ENCODE data around the gene GNB4. TPM values are rescaled to one million over a fixed set of nuclear protein-coding genes. Genes with fewer than 3 reads are reported as not detected.

Gene GNB4
- total and polyA plus RNA-seq, 2 experiments from 2014 or later, result 9.0 to 26.0 TPM

GRCh38 chr3:179402963-179403362 is 48.3 kb downstream of the GNB4 start:
- Histone ChIP-seq H3K36me3 (replicated peaks; ENCODE audit: insufficient read depth, low read depth) (no peaks in the 10 kb centered on the region), H3K4me2 (no peak overlapping the region), H3K9me3 (ENCODE audit: low read depth) (no peaks in the 10 kb centered on the region), H4K20me1 (ENCODE audit: insufficient read depth, poor library complexity, severe bottlenecking) (no peaks in the 10 kb centered on the region), H2AFZ (no peak overlapping the region), H3K27ac (no peak overlapping the region), H3K4me1 (ENCODE audit: insufficient read depth) (no peaks in the 10 kb centered on the region), H3K9me2 (replicated peaks; ENCODE audit: insufficient read depth) (no peaks in the 10 kb centered on the region), H3K27me3 (no peaks in the 10 kb centered on the region), H3K79me2 (no peaks in the 10 kb centered on the region), H3K4me3 (no peak overlapping the region)
- 88% methylated on average over 5 of the region's 5 CpGs for WGBS (ENCODE audit: low lambda C conversion rate, missing lambda C conversion rate)
- TF ChIP-seq EZH2phosphoT487 (IDR thresholded peaks at IDR 0.05; ENCODE audit: low read depth, severe bottlenecking, unreplicated experiment), result no peak
- TF ChIP-seq, protein P1, sequence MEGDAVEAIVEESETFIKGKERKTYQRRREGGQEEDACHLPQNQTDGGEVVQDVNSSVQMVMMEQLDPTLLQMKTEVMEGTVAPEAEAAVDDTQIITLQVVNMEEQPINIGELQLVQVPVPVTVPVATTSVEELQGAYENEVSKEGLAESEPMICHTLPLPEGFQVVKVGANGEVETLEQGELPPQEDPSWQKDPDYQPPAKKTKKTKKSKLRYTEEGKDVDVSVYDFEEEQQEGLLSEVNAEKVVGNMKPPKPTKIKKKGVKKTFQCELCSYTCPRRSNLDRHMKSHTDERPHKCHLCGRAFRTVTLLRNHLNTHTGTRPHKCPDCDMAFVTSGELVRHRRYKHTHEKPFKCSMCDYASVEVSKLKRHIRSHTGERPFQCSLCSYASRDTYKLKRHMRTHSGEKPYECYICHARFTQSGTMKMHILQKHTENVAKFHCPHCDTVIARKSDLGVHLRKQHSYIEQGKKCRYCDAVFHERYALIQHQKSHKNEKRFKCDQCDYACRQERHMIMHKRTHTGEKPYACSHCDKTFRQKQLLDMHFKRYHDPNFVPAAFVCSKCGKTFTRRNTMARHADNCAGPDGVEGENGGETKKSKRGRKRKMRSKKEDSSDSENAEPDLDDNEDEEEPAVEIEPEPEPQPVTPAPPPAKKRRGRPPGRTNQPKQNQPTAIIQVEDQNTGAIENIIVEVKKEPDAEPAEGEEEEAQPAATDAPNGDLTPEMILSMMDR (IDR thresholded peaks at IDR 0.05; ENCODE audit: poor library complexity), result no peak
- no peak for TF ChIP-seq EZH2 (IDR thresholded peaks at IDR 0.05; ENCODE audit: borderline replicate concordance)
- no peak for DNase-seq (ENCODE audit: low spot score)

DNA sequence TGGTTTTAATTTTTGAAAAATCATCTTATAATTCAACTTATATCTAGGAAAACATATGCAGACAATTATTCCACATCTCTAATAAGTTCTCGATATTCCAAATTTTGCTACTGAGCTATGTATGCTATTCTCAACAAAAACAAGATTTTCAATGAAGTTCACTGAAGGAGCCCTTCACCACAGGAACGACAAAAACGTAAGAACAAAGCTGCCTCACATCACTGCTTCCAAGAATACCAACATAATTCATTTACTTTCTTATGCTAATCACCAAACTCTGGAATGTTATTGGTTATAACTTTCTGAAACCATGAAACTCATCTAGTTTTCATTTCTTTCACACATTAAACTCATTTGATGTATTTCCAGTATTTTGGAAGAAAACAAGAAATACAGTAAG is 49.7 kb downstream of the GNB4 start:
- TF ChIP-seq EZH2phosphoT487 (IDR thresholded peaks at IDR 0.05; ENCODE audit: low read depth, severe bottlenecking, unreplicated experiment), result no peak
- TF ChIP-seq, protein P1 (IDR thresholded peaks at IDR 0.05; ENCODE audit: poor library complexity), result no peak
- TF ChIP-seq EZH2 (IDR thresholded peaks at IDR 0.05; ENCODE audit: borderline replicate concordance), result no peak
- WGBS (ENCODE audit: low lambda C conversion rate, missing lambda C conversion rate), result 96% methylated on average over 3 of the region's 3 CpGs
- no peaks in the 10 kb centered on the region for H3K36me3 ChIP-seq (replicated peaks; ENCODE audit: insufficient read depth, low read depth)

DNA sequence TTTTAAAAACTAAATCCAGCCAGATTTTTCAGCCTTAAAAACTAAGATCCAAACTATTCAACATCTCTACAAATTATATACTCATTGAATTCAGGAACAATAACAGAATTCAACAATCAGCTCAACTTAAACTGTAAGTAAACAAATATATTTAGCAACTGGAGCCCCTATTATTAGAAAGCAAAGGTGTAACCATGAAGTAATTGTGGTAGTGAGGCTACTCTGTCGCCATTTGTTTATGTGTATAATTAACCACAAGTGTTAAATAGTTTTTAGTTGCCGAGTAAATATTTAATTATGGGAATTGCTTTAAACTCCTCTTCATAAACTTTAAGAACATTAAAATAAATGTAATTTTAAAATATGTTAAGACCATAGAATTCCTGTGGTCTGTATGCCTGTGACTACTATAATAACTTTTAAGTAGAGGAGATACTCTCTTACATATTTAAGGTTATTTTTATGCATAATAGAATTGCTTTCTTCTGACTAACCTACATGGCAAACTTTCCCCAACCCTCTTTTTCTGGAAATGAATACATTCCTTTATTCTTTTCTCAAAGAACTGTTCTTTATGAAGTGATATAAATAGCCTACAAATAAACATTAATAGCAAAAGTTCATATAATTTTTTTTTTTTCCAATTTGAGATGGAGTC is 52.6 kb downstream of the GNB4 start:
- Histone ChIP-seq H3K4me3 (no peak overlapping the region), H3K79me2 (no peaks in the 10 kb centered on the region), H3K4me2 (no peak overlapping the region), H4K20me1 (ENCODE audit: insufficient read depth, poor library complexity, severe bottlenecking) (no peaks in the 10 kb centered on the region), H3K27ac (no peak overlapping the region), H2AFZ (no peak overlapping the region), H3K9me2 (replicated peaks; ENCODE audit: insufficient read depth) (no peaks in the 10 kb centered on the region), H3K36me3 (replicated peaks; ENCODE audit: insufficient read depth, low read depth) (no peaks in the 10 kb centered on the region), H3K4me1 (ENCODE audit: insufficient read depth) (no peaks in the 10 kb centered on the region), H3K9me3 (ENCODE audit: low read depth) (no peaks in the 10 kb centered on the region), H3K27me3 (no peaks in the 10 kb centered on the region)
- 92% methylated on average over 2 of the region's 2 CpGs for WGBS (ENCODE audit: low lambda C conversion rate, missing lambda C conversion rate)
- no peak for TF ChIP-seq EZH2 (IDR thresholded peaks at IDR 0.05; ENCODE audit: borderline replicate concordance)
- no peak for TF ChIP-seq EZH2phosphoT487 (IDR thresholded peaks at IDR 0.05; ENCODE audit: low read depth, severe bottlenecking, unreplicated experiment)
- TF ChIP-seq, protein P1 (IDR thresholded peaks at IDR 0.05; ENCODE audit: poor library complexity), result no peak
- no peak for DNase-seq (ENCODE audit: low spot score)

More for the DNA sequence above, 49.7 kb downstream of the GNB4 start:
- no peaks in the 10 kb centered on the region for H3K4me1 ChIP-seq (ENCODE audit: insufficient read depth)
- no peaks in the 10 kb centered on the region for H3K9me3 ChIP-seq (ENCODE audit: low read depth)
- H4K20me1 ChIP-seq (ENCODE audit: insufficient read depth, poor library complexity, severe bottlenecking), result no peaks in the 10 kb centered on the region
- no peak overlapping the region for H3K27ac ChIP-seq
- H3K9me2 ChIP-seq (replicated peaks; ENCODE audit: insufficient read depth), result no peaks in the 10 kb centered on the region
- H3K27me3 ChIP-seq, result no peaks in the 10 kb centered on the region
- DNase-seq (ENCODE audit: low spot score), result no peak
- H2AFZ ChIP-seq, result no peak overlapping the region
- no peak overlapping the region for H3K4me2 ChIP-seq
- no peaks in the 10 kb centered on the region for H3K79me2 ChIP-seq
- H3K4me3 ChIP-seq, result no peak overlapping the region

All from hepatocyte (in vitro differentiated cells).